Esophagus muscularis mucosa (tissue), 4 donors: Measurements from ENCODE around the gene ST8SIA4.

Experiments
- EP300 ChIP-seq: sonication (generic); formaldehyde crosslinking; IDR thresholded peaks from one replicate; pipeline ENCODE4 v1.6.1; 2017; ENCODE audit warnings: antibody characterized with exemption
- POLR2A ChIP-seq: fragments of 450-650 bp; IDR thresholded peaks from one replicate; pipeline ENCODE4 v1.6.1; 2017; ENCODE audit warnings: antibody characterized with exemption, moderate library complexity, mild to moderate bottlenecking, low read depth
- POLR2AphosphoS5 ChIP-seq, 2 donors: sonication (generic); formaldehyde crosslinking; IDR thresholded peaks; one replicate each; pipeline ENCODE4 v1.6.1; 2017; ENCODE audit warnings: antibody characterized with exemption in 2 of 2
- TF ChIP-seq, protein P1 (sequence below), 3 experiments: fragments of 200-600 bp in 2 of 3; fragments of 450-650 bp in 1 of 3; sonication (generic) in 2 of 3; IDR thresholded peaks; one replicate each; pipeline ENCODE4 v1.5.1; 2017 to 2019; ENCODE audit warnings: antibody characterized with exemption in 3 of 3, mild to moderate bottlenecking in 2 of 3, moderate library complexity in 1 of 3

DNA sequence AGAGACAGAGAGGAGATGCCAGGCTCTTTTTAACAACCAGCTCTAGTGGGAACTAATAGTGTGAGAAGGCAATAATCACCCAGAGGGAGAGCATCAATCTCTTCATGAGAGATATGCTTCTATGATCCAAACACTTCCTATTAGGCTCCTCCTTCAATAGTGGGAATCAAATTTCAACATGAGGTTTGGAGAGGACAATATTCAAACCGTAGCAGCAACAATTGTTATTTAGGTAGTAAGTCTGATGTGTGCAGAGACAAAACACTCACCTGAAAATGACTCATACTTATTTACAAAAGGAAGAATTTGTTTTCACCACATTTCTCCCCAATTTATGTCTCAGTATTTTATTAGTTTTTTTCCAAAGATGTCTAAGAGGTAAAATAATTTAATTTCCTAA is 144.3 kb downstream of the ST8SIA4 start:
- TF ChIP-seq, protein P1, sequence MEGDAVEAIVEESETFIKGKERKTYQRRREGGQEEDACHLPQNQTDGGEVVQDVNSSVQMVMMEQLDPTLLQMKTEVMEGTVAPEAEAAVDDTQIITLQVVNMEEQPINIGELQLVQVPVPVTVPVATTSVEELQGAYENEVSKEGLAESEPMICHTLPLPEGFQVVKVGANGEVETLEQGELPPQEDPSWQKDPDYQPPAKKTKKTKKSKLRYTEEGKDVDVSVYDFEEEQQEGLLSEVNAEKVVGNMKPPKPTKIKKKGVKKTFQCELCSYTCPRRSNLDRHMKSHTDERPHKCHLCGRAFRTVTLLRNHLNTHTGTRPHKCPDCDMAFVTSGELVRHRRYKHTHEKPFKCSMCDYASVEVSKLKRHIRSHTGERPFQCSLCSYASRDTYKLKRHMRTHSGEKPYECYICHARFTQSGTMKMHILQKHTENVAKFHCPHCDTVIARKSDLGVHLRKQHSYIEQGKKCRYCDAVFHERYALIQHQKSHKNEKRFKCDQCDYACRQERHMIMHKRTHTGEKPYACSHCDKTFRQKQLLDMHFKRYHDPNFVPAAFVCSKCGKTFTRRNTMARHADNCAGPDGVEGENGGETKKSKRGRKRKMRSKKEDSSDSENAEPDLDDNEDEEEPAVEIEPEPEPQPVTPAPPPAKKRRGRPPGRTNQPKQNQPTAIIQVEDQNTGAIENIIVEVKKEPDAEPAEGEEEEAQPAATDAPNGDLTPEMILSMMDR (IDR thresholded peaks at IDR 0.05), result no peak
- TF ChIP-seq POLR2A, result no peak
- TF ChIP-seq EP300, result no peak
- no peak for TF ChIP-seq POLR2AphosphoS5 (IDR thresholded peaks at IDR 0.05)
